ENCODE measurements around the gene CSK.
A peak's percentile ranks its signal among the peaks of the same experiment; 100 is the strongest.

CSK gene

GRCh38 chr15:74820056-74820455 is 38.2 kb downstream of the CSK start:
- Histone ChIP-seq H3K9me2 (replicated peaks; ENCODE audit: control insufficient read depth, low read length) (no peaks in the 10 kb centered on the region), H3K4me2 (ENCODE audit: low read length) (peak overlapping the region; percentile 78; the same call in 1 of the 2 replicates)

GRCh38 chr15:74821091-74821789 is 39.4 kb downstream of the CSK start:
- Histone ChIP-seq H3K4me1 (ENCODE audit: control insufficient read depth, low read length) (peaks cover 55% of the 10 kb centered on the region), H3K4me2 (ENCODE audit: low read length) (peak overlapping the region; percentile 78), H3F3A (ENCODE audit: control insufficient read depth, insufficient read depth) (0 out of 2 replicates have a peak, but pooled peaks cover 2% of the 10 kb centered on the region), H3K79me2 (ENCODE audit: control insufficient read depth, low read length) (no peaks in the 10 kb centered on the region), H4K20me1 (ENCODE audit: control insufficient read depth, insufficient read depth, low read depth, low read length) (no peaks in the 10 kb centered on the region), H3K27me3 (ENCODE audit: control insufficient read depth, low read length) (0 out of 2 replicates have a peak, but pooled peaks cover 3% of the 10 kb centered on the region), H3K9me3 (ENCODE audit: control insufficient read depth, insufficient read depth, low read length) (no peaks in the 10 kb centered on the region), H3K36me3 (ENCODE audit: control insufficient read depth, low read length) (no peaks in the 10 kb centered on the region), H3K4me3 (ENCODE audit: low read length) (peak overlapping the region; percentile 64), H3K27ac (ENCODE audit: low read depth, low read length) (peak overlapping the region; percentile 64), H3K9me2 (replicated peaks; ENCODE audit: control insufficient read depth, low read length) (no peaks in the 10 kb centered on the region)
- TF ChIP-seq EZH2phosphoT487 (IDR thresholded peaks at IDR 0.05; ENCODE audit: borderline replicate concordance, low read length) (no peak), CTCF (IDR thresholded peaks at IDR 0.05; ENCODE audit: low read depth, low read length, poor library complexity, severe bottlenecking) (peak; percentile 21)

More at GRCh38 chr15:74820056-74820455, 38.2 kb downstream of the CSK start:
- H3F3A ChIP-seq (ENCODE audit: control insufficient read depth, insufficient read depth), result 0 out of 2 replicates have a peak, but pooled peaks cover 2% of the 10 kb centered on the region
- no peaks in the 10 kb centered on the region for H3K36me3 ChIP-seq (ENCODE audit: control insufficient read depth, low read length)
- TF ChIP-seq CTCF (IDR thresholded peaks at IDR 0.05; ENCODE audit: low read depth, low read length, poor library complexity, severe bottlenecking) (no peak), EZH2phosphoT487 (IDR thresholded peaks at IDR 0.05; ENCODE audit: borderline replicate concordance, low read length) (no peak)
- H4K20me1 ChIP-seq (ENCODE audit: control insufficient read depth, insufficient read depth, low read depth, low read length), result no peaks in the 10 kb centered on the region
- no peak overlapping the region for H3K27ac ChIP-seq (ENCODE audit: low read depth, low read length)
- H3K4me1 ChIP-seq (ENCODE audit: control insufficient read depth, low read length), result peaks cover 55% of the 10 kb centered on the region
- H3K4me3 ChIP-seq (ENCODE audit: low read length), result no peak overlapping the region
- H3K27me3 ChIP-seq (ENCODE audit: control insufficient read depth, low read length), result 0 out of 2 replicates have a peak, but pooled peaks cover 1% of the 10 kb centered on the region
- H3K9me3 ChIP-seq (ENCODE audit: control insufficient read depth, insufficient read depth, low read length), result no peaks in the 10 kb centered on the region
- no peaks in the 10 kb centered on the region for H3K79me2 ChIP-seq (ENCODE audit: control insufficient read depth, low read length)

GRCh38 chr15:74821790-74822158 is 39.9 kb downstream of the CSK start:
- Histone ChIP-seq H3K4me2 (ENCODE audit: low read length) (peak overlapping the region; percentile 78), H3K4me3 (ENCODE audit: low read length) (peak overlapping the region; percentile 64)

More at GRCh38 chr15:74821790-74822158, 39.9 kb downstream of the CSK start:
- Histone ChIP-seq H3K9me3 (ENCODE audit: control insufficient read depth, insufficient read depth, low read length) (no peaks in the 10 kb centered on the region), H3K9me2 (replicated peaks; ENCODE audit: control insufficient read depth, low read length) (no peaks in the 10 kb centered on the region), H3K36me3 (ENCODE audit: control insufficient read depth, low read length) (no peaks in the 10 kb centered on the region), H3K79me2 (ENCODE audit: control insufficient read depth, low read length) (no peaks in the 10 kb centered on the region), H3F3A (ENCODE audit: control insufficient read depth, insufficient read depth) (0 out of 2 replicates have a peak, but pooled peaks cover 2% of the 10 kb centered on the region), H3K27me3 (ENCODE audit: control insufficient read depth, low read length) (peaks cover 4% of the 10 kb centered on the region; the same call in 1 of the 2 replicates), H4K20me1 (ENCODE audit: control insufficient read depth, insufficient read depth, low read depth, low read length) (no peaks in the 10 kb centered on the region), H3K4me1 (ENCODE audit: control insufficient read depth, low read length) (peaks cover 55% of the 10 kb centered on the region), H3K27ac (ENCODE audit: low read depth, low read length) (peak overlapping the region; percentile 64)
- TF ChIP-seq EZH2phosphoT487 (IDR thresholded peaks at IDR 0.05; ENCODE audit: borderline replicate concordance, low read length), result no peak
- TF ChIP-seq CTCF (IDR thresholded peaks at IDR 0.05; ENCODE audit: low read depth, low read length, poor library complexity, severe bottlenecking), result no peak

Measured in DOHH2 (cell line).